Heart left ventricle (tissue), 16 donors: ENCODE data around the gene HTRA1. TPM values are rescaled to one million over a fixed set of nuclear protein-coding genes. Genes with fewer than 3 reads are reported as not detected.

ENCODE experiments used
- ATAC-seq, 4 donors: fragments of 200-7000 bp; cut with Tn5 transposase; one replicate each; pipeline ENCODE4 v1.9.1; 2020 to 2022; ENCODE audit warnings: moderate library complexity in 4 of 4, mild to moderate bottlenecking in 3 of 4, moderate number of reproducible peaks in 1 of 4
- DNase-seq, 5 donors: peaks; one replicate each; pipeline ENCODE4 v3.0.0-alpha.2; 2020
- H3K27ac ChIP-seq, 12 donors: fragments of 200-600 bp; sonication (generic) in 4 of 12; one replicate each; pipeline versions ENCODE4 v1.5.0 to v1.8.0; 2016 to 2022; ENCODE audit warnings: mild to moderate bottlenecking in 2 of 12
- H3K27me3 ChIP-seq, 9 donors: fragments of 200-600 bp; sonication (generic) in 2 of 9; one replicate each; pipeline versions ENCODE4 v1.5.1 to v1.8.0; 2016 to 2022; ENCODE audit warnings: mild to moderate bottlenecking in 3 of 9
- H3K36me3 ChIP-seq, 9 donors: fragments of 200-600 bp; sonication (generic) in 2 of 9; one replicate each; pipeline versions ENCODE4 v1.5.0 to v1.8.0; 2018 to 2022; ENCODE audit warnings: mild to moderate bottlenecking in 2 of 9
- H3K4me1 ChIP-seq, 12 donors: fragments of 200-600 bp; sonication (generic) in 4 of 12; one replicate each; pipeline versions ENCODE4 v1.5.0 to v1.8.0; 2016 to 2022; ENCODE audit warnings: mild to moderate bottlenecking in 3 of 12
- H3K4me3 ChIP-seq, 12 donors: fragments of 200-600 bp; sonication (generic) in 4 of 12; one replicate each; pipeline versions ENCODE4 v1.5.0 to v1.8.0; 2017 to 2022; ENCODE audit warnings: mild to moderate bottlenecking in 9 of 12, moderate library complexity in 4 of 12
- H3K9me3 ChIP-seq, 12 donors: fragments of 200-600 bp; sonication (generic) in 4 of 12; one replicate each; pipeline versions ENCODE4 v1.5.0 to v1.8.0; 2016 to 2022; ENCODE audit warnings: mild to moderate bottlenecking in 1 of 12
- CTCF ChIP-seq, 12 donors: fragments of 200-600 bp; sonication (generic) in 4 of 12; IDR thresholded peaks; one replicate each; pipeline versions ENCODE4 v1.5.0 to v1.8.0; 2018 to 2022; ENCODE audit warnings: antibody characterized with exemption in 12 of 12, mild to moderate bottlenecking in 5 of 12
- POLR2A ChIP-seq, 2 donors: fragments of 450-650 bp; IDR thresholded peaks; one replicate each; pipeline ENCODE4 v1.6.1; 2017; ENCODE audit warnings: antibody characterized with exemption in 2 of 2, mild to moderate bottlenecking in 2 of 2, moderate library complexity in 2 of 2
- WGBS, 4 donors: extraction: QIAGEN DNeasy Blood & Tissue Kit in 2 of 4; methylation state at CpG; one replicate each; pipeline versions ENCODE4 v1.1.5 to v1.1.7; 2013 to 2018; 5-methylcytosine and 5-hydroxymethylcytosine counted together
- intact Hi-C, 10 donors: fragments of 100-400 bp; cut with DNase I; formaldehyde crosslinking; loops; one replicate each; pipeline versions ENCODE4 v1.11.1 to v1.14.2; 2022
- polyA plus RNA-seq, 2 donors: library from polyadenylated mRNA; stranded (reverse); fragments of 200-250 nt; gene quantifications; one replicate each; pipeline ENCODE4 v1.2.3, GENCODE V29; 2013
- total RNA-seq, 9 donors: library from RNA; depleted of rRNA in 2 of 9; stranded (reverse); fragments of >200 nt in 2 of 9; fragmentation: NEBNext Ultra II Directional in 3 of 9; extraction: Animal tissue kit (Norgen Biotek cat#: 25700) in 3 of 9; gene quantifications; one replicate each; pipeline versions ENCODE4 v1.1.0 to v1.2.4, GENCODE V29; 2016 to 2023
- donor health status: ischemic (EF 13 %, LVEDD 7.1; RV severe dilation, severe dysfunction).
- donor health status: healthy with polysubstance abuse.
- donor health status: DM: no; HTN: yes; CAD: no.
- donor health status: DM: no; HTN: no; CAD: no.
- donor health status: ischemic (EF 25% LVEDD 6.9; RV normal size, moderate dysfunction).
- donor health status: ischemic (EF 25% LVEDD 5.7; RV mildly dilated, moderate dysfunction).
- donor health status: healthy.
- donor health status: DM: yes; HTN: yes; CAD: no.
- donor health status: ischemic (EF 35%, LVEDD 5.7; RV mildly dilated, moderate dysfunction).
- donor health status: nonischemic (EF 11% LVEDD 7.7; RV severe dilation, severe dysfunction).
- donor health status: DM: yes; HTN: yes; CAD: no.
- donor health status: PGD.
- donor health status: ischemic (EF 29% LVEDD 5.4; RV normal size, mild dysfunction).
- donor health status: nonischemic (EF 23%, LVEDD 6.1; RV moderate dilation, normal function).

Gene HTRA1
- total and polyA plus RNA-seq, 11 donors = 30.5 to 153 (median 54.5) TPM

- peak overlapping the region in 9 of 12 donors; percentile 34 to 71 (median 57) for H3K27ac ChIP-seq
- WGBS, 4 donors = 55 to 68% (median 59%) methylated on average over 5 of the region's 5 CpGs
- DNase-seq = peak in 2 of 5 donors; percentile 43 to 68
- peak; percentile 39 to 64 (median 62) for ATAC-seq
- intact Hi-C loops = loop anchor here in 4 of 10 donors (5.0 kb wide), 1 partner anchor 37 kb away; the partner anchor contains the start of gene HTRA1 (in 4 of the 4)
- H3K4me1 ChIP-seq = peaks cover 0 to 60% (median 43%) of the 10 kb centered on the region in 12 donors
- H3K36me3 ChIP-seq = peaks cover 0 to 5% (median 0%) of the 10 kb centered on the region in 9 donors
- no peak overlapping the region for H3K4me3 ChIP-seq
- no peaks in the 10 kb centered on the region for H3K9me3 ChIP-seq
- H3K27me3 ChIP-seq = no peaks in the 10 kb centered on the region
- no peak for TF ChIP-seq CTCF (IDR thresholded peaks at IDR 0.05)
- no peak for TF ChIP-seq POLR2A (IDR thresholded peaks at IDR 0.05)
These were observed 38.2 kb downstream of the HTRA1 start for GRCh38 chr10:122499491-122499941.

DNA sequence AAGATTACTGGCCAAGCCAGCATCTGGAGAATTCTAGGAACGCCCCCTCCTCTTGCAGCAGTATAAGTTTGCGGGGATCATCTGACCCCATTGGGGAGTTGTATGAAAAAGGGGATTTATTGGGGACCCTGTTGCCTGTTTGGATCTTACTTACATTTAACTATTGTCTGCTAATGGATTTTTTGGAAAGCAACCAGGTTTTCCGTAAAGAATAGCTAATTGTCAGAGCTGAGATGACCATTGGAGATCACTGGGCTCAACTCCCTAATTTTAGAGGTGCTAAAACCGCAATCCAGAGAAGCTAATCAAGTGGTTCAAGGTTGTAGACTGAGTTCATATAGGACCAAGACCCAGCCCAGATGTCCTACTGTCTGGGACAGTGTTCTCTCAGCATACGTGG, 38.8 kb downstream of the HTRA1 start:
- DNase-seq = no peak
- WGBS, 4 donors = 71 to 88% (median 76%) methylated on average over 5 of the region's 5 CpGs
- no peaks in the 10 kb centered on the region for H3K27me3 ChIP-seq
- intact Hi-C loops = no loop called here
- H3K4me3 ChIP-seq = no peak overlapping the region
- peaks cover 0 to 59% (median 42%) of the 10 kb centered on the region in 12 donors for H3K4me1 ChIP-seq
- H3K27ac ChIP-seq = peak overlapping the region in 4 of 12 donors; percentile 9 to 71 (median 57)
- ATAC-seq = no peak
- TF ChIP-seq POLR2A (IDR thresholded peaks at IDR 0.05) (no peak), CTCF (IDR thresholded peaks at IDR 0.05) (no peak)
- no peaks in the 10 kb centered on the region for H3K9me3 ChIP-seq
- H3K36me3 ChIP-seq = peaks cover 0 to 5% (median 0%) of the 10 kb centered on the region in 9 donors

DNA sequence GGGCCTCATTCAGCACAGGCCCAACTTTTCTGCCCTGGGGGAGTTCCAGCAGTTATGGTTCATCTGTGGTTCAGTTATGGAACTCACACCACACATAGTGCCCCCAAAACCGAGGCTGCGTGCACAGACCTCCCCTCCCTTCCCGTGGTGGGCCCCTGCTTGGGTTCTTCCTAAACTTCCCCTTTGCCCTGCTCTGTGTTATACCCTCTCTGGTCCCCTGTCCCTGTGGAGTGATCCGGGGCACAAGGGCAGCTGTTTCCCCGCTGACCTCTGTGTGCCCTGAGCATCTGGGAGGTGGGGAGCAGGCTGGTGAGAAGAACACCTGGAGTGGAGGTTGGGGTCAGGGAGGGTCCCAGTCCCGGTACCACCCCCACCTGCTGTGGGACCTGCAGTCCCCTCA, 39.4 kb downstream of the HTRA1 start:
- 93 to 97% (median 95%) methylated on average over 6 of the region's 6 CpGs for WGBS, 4 donors
- Histone ChIP-seq H3K4me1 (peaks cover 0 to 59% (median 37%) of the 10 kb centered on the region in 12 donors), H3K4me3 (no peak overlapping the region), H3K36me3 (peaks cover 0 to 5% (median 0%) of the 10 kb centered on the region in 9 donors), H3K27me3 (no peaks in the 10 kb centered on the region), H3K9me3 (no peaks in the 10 kb centered on the region), H3K27ac (peak overlapping the region in 1 of 12 donors; percentile 52)
- TF ChIP-seq POLR2A (IDR thresholded peaks at IDR 0.05) = no peak
- no peak for TF ChIP-seq CTCF (IDR thresholded peaks at IDR 0.05)
- intact Hi-C loops = no loop called here
- DNase-seq = no peak
- ATAC-seq = no peak

- no peak for TF ChIP-seq CTCF (IDR thresholded peaks at IDR 0.05)
- TF ChIP-seq POLR2A (IDR thresholded peaks at IDR 0.05) = no peak
- DNase-seq (no peak), ATAC-seq (no peak)
- Histone ChIP-seq H3K4me1 (peaks cover 0 to 47% (median 33%) of the 10 kb centered on the region in 12 donors), H3K36me3 (peaks cover 0 to 19% (median 6%) of the 10 kb centered on the region in 9 donors), H3K4me3 (no peak overlapping the region), H3K27me3 (no peaks in the 10 kb centered on the region), H3K9me3 (no peaks in the 10 kb centered on the region), H3K27ac (no peak overlapping the region)
- intact Hi-C loops = no loop called here
- 90 to 97% (median 94%) methylated on average over 7 to 13 of the region's 13 CpGs for WGBS, 4 donors
These were observed 41.7 kb downstream of the HTRA1 start for GRCh38 chr10:122503012-122503411.
